HG03097 (cell line): ENCODE data around the gene FARS2.

Source experiments
- ATAC-seq: cut with Tn5 transposase; IDR thresholded peaks from one replicate; pipeline ENCODE4 v1.9.1; 2021; ENCODE audit not compliant: unreplicated experiment, low FRiP score

The FARS2 gene

GRCh38 chr6:5316951-5317350, 55.6 kb downstream of the FARS2 start:
- ATAC-seq, result no peak

GRCh38 chr6:5318617-5319272, 57.4 kb downstream of the FARS2 start:
- no peak for ATAC-seq

- no peak for ATAC-seq
Observed at GRCh38 chr6:5323979-5324378, 62.7 kb downstream of the FARS2 start.

DNA sequence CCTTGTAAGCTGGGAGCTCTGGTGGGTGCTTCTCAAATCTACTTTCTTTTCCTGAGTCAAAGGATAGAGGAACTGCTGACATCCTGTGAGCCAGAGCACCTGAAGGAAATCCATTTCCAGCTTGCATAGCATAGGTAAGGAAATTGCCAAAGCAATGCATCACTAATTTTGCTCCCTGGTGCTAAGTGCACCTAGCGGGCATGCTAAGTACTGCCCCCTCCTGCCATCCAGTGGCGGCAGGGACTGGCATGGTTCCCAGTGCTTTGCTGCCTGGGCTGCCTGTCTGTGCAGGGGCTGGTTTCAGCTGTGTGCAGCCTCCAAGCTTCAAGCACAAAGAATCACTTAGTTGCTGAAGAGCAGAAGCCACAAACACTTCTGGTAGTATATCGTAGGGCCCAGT, 63.9 kb downstream of the FARS2 start:
- ATAC-seq, result no peak

DNA sequence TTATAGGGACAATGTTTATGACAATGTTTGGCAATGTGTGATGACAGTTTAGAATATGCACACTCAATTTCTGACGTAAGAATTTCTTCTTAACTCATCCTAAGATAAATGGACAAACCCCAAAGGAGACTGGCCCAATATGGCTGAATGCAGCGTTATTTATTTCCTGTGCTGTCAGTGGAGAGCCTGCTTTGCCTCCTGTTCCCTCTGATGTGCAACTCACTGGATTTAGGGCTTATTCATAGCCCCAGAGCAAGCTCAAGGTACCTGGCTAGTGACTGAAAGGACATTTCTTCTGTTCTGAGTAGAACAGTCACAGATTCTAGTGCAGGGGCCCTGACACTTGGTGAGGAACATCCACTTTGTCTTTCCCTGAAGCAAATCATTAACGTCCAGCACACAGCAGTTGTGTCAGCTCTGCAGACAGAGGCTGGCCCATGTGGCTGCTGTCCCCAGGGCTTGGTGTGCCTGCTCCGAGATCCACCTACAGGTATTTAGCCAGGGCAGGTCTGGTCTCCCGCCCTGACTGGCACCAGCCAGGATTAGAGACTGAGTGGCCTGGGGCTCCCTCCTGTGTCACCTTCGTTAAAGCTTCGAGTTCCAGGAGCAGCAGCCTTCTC, 64.8 kb downstream of the FARS2 start:
- ATAC-seq, result no peak

- no peak for ATAC-seq
Observed at GRCh38 chr6:5328800-5329199, 67.5 kb downstream of the FARS2 start.

GRCh38 chr6:5331845-5332442, 70.6 kb downstream of the FARS2 start:
- no peak for ATAC-seq

GRCh38 chr6:5333658-5334057, 72.3 kb downstream of the FARS2 start:
- no peak for ATAC-seq

DNA sequence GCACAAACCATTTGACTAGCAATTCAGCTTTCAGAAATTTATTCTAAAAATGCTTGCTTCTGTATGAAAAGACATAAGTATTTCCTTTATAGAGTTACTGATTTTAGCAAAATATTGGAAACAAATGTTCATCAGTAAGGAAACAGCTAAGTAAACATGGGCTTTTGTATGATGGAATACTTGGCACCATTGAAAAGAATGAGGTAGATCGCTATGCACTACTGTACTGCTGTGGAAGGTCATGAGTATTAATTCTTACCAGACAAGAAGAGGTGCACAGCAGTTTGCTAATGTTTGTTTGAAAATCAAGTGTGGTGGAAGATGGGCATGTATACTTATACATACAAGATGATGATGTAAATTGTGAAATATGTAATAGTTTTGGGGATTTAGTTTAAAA, 73.0 kb downstream of the FARS2 start:
- no peak for ATAC-seq

- ATAC-seq, result no peak
Observed at GRCh38 chr6:5335020-5335419, 73.7 kb downstream of the FARS2 start.

DNA sequence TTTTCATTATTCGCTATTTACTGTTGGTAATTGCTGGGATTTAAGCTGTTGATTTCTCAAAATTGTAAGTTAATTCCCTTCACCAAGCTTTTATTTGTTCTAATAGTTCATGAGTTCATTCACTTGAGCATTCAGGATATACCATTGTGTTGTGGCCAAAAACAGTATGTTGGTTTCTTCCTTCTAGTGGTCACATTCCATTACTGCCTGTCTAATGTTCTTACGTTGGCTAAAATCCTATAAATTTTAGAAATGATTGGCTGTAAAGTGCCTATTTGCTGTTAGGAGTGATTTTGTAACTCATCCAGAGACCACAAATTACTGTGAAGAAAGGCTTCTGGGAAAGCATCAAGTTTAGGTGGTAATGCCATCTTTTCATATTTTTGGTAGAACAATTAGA, 76.3 kb downstream of the FARS2 start:
- ATAC-seq, result no peak

GRCh38 chr6:5338177-5338960, 77.1 kb downstream of the FARS2 start:
- ATAC-seq, result no peak

GRCh38 chr6:5339786-5340185, 78.5 kb downstream of the FARS2 start:
- no peak for ATAC-seq

GRCh38 chr6:5341845-5342244, 80.5 kb downstream of the FARS2 start:
- ATAC-seq, result no peak

GRCh38 chr6:5343998-5344397, 82.7 kb downstream of the FARS2 start:
- ATAC-seq, result no peak

- ATAC-seq, result no peak
Observed at GRCh38 chr6:5345324-5345723, 84.0 kb downstream of the FARS2 start.

DNA sequence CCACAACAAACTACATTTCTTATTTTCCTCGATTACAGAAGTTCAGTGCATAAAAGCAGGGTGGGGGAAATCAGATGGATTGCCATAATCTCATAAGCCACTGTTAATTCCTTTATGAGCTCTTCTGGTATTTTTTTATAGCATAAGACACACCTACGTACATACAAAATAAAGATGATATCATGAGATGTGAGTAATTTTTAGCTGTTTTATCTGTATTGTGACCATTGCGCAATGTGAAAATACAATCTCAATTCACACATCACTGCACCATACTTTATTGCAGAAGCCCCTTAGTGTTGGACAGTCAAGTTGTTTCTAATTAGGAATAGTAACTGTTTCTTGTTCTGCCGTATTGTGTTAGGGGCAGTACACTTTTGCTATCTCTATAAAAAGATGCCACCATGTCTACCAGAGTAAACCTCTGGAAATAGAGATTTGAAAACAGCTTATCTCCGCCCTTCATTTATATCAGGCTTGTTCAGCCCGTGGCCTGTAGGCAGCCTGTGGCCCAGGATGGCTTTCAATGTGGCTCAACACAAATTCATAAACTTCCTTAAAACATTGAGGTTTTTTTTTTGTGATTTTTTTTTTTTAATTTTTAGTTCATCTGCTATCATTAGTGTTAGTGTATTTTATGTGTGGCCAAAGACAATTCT, 90.4 kb downstream of the FARS2 start:
- ATAC-seq, result no peak

DNA sequence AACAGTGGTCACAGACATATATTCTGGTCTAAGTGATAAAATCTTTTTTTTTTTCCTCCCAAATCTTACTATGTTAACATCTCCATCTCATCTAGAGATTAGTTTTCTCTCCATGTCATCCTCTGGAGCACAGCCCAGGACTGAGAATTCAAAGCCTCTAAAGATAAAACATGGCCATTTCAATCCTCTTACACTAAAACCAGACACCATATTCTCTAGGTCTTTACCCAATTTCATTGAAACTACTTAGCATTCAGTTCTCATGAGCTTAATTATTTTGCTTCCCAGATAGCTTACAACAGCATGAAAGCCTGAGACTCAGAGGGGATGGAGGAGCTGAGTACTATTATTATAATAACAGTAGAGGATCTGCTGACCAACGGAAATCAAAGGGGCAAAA, 92.7 kb downstream of the FARS2 start:
- no peak for ATAC-seq

DNA sequence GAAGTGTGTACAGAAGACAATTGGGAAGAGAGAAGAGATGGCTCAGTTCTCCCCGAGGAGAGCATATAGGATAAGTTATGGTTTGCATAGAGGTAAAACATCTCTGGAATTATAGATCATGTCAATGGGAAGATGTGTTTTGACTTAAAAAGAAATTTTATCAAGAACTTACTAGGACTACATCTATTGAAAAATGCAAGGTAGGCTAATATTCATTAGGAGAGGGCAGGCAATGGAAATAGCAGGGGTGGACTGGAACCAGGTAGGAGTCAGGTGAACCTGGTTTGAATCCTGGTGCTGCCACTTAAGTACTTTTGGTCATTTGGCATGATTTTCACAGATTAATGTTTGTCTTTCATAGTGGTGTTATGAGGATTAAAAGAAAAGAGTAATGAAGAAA, 96.2 kb downstream of the FARS2 start:
- ATAC-seq, result no peak

DNA sequence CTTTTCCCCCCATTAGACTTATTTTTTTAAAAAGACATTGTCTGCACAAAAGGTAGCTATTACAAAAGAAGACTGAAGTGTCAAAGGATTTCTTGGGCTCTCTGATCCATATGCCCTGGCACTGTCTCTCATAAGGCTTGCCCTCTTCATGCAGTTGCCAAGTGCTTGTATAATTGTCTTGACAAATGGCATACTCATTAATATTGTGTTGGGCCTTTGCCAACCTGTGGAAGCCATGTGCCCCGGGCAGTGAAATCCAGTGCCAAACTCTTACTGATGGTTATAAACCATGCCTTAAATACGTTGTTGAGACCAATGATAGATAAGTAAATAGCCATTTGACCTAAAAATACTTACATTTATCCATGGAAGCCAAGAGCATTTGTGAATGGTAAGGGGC, 98.1 kb downstream of the FARS2 start:
- ATAC-seq, result no peak

- no peak for ATAC-seq
Observed at GRCh38 chr6:5361396-5361795, 100.1 kb downstream of the FARS2 start.
